Neuronal stem cell (in vitro differentiated cells): ENCODE measurements around the gene WRNIP1.

Experiments used
- DNase-seq: peaks from one replicate; pipeline ENCODE4 v3.0.0-alpha.2; 2013; ENCODE audit warnings: low spot score
- H2AFZ ChIP-seq: one replicate; pipeline ENCODE4 v1.6.1; 2013; ENCODE audit warnings: mild to moderate bottlenecking, low read length, inconsistent platforms
- H2AK5ac ChIP-seq: 2 replicates; pipeline ENCODE4 v1.6.1; 2013; ENCODE audit warnings: low read depth, mild to moderate bottlenecking, inconsistent platforms, low read length, moderate library complexity, mixed read lengths
- H2BK120ac ChIP-seq: 2 replicates; pipeline ENCODE4 v1.6.1; 2013; ENCODE audit warnings: low read depth, mild to moderate bottlenecking, inconsistent platforms, low read length, moderate library complexity, mixed read lengths
- H2BK12ac ChIP-seq: one replicate; pipeline ENCODE4 v1.6.1; 2013; ENCODE audit warnings: low read length, inconsistent platforms
- H2BK15ac ChIP-seq: 2 replicates; pipeline ENCODE4 v1.6.1; 2013; ENCODE audit warnings: mild to moderate bottlenecking, low read length, inconsistent platforms, mixed read lengths
- H2BK5ac ChIP-seq: one replicate; pipeline ENCODE4 v1.6.1; 2013; ENCODE audit warnings: inconsistent platforms, mild to moderate bottlenecking, low read length, moderate library complexity
- H3K14ac ChIP-seq: one replicate; pipeline ENCODE4 v1.6.1; 2013; ENCODE audit warnings: low read length, inconsistent platforms
- H3K18ac ChIP-seq: 2 replicates; pipeline ENCODE4 v1.6.1; 2013; ENCODE audit warnings: low read length, inconsistent platforms
- H3K23ac ChIP-seq: 2 replicates; pipeline ENCODE4 v1.6.1; 2013; ENCODE audit warnings: low read depth, mild to moderate bottlenecking, mixed read lengths, low read length, inconsistent platforms; ENCODE audit not compliant: poor library complexity
- H3K27ac ChIP-seq: replicated peaks from 3 replicates; pipeline ENCODE4 v1.5.1; 2013; ENCODE audit warnings: low read length, inconsistent platforms
- H3K27me3 ChIP-seq, 3 experiments: 2 replicates each; pipeline ENCODE4 v1.6.1; 2013; ENCODE audit warnings: low read length in 3 of 3, mild to moderate bottlenecking in 2 of 3, inconsistent platforms in 1 of 3, low read depth in 1 of 3, mixed read lengths in 1 of 3, moderate library complexity in 1 of 3; ENCODE audit not compliant: control insufficient read depth in 3 of 3, insufficient read depth in 3 of 3
- H3K36me3 ChIP-seq, 2 donors: replicated peaks in 1 of 2; 2 replicates each; pipeline ENCODE4 v1.6.1; 2013; ENCODE audit warnings: low read length in 2 of 2; ENCODE audit not compliant: control insufficient read depth in 2 of 2, insufficient read depth in 2 of 2
- H3K4ac ChIP-seq: 2 replicates; pipeline ENCODE4 v1.6.1; 2013; ENCODE audit warnings: inconsistent platforms, mild to moderate bottlenecking, low read length, moderate library complexity
- H3K4me1 ChIP-seq, 2 donors: 1 replicate in 1 of 2; 2 replicates in 1 of 2; pipeline ENCODE4 v1.6.1; 2013; ENCODE audit warnings: low read length in 2 of 2, low read depth in 1 of 2; ENCODE audit not compliant: control insufficient read depth in 2 of 2, insufficient read depth in 1 of 2
- H3K4me2 ChIP-seq: one replicate; pipeline ENCODE4 v1.6.1; 2013; ENCODE audit warnings: mild to moderate bottlenecking, low read length, inconsistent platforms; ENCODE audit not compliant: insufficient read depth, poor library complexity, severe bottlenecking
- H3K4me3 ChIP-seq, 2 donors: 2 replicates each; pipeline ENCODE4 v1.5.1; 2013; ENCODE audit warnings: low read length in 2 of 2, mild to moderate bottlenecking in 2 of 2, inconsistent platforms in 1 of 2, moderate library complexity in 1 of 2
- H3K79me1 ChIP-seq: one replicate; pipeline ENCODE4 v1.6.1; 2013; ENCODE audit warnings: low read depth, mild to moderate bottlenecking, inconsistent platforms, low read length, moderate library complexity
- H3K9ac ChIP-seq: one replicate; pipeline ENCODE4 v1.6.1; 2013; ENCODE audit warnings: mild to moderate bottlenecking, low read depth, low read length, inconsistent platforms; ENCODE audit not compliant: poor library complexity
- H3K9me3 ChIP-seq, 2 donors: replicated peaks in 1 of 2; 2 replicates each; pipeline versions ENCODE3 to v1.6.1; 2013; ENCODE audit warnings: low read length in 2 of 2, mild to moderate bottlenecking in 2 of 2, inconsistent platforms in 1 of 2, low read depth in 1 of 2, mixed read lengths in 1 of 2, moderate library complexity in 1 of 2; ENCODE audit not compliant: control insufficient read depth in 2 of 2, insufficient read depth in 1 of 2
- H4K8ac ChIP-seq: one replicate; pipeline ENCODE4 v1.6.1; 2013; ENCODE audit warnings: low read depth, mild to moderate bottlenecking, inconsistent platforms, low read length, moderate library complexity
- H4K91ac ChIP-seq: one replicate; pipeline ENCODE4 v1.6.1; 2013; ENCODE audit warnings: low read length, low read depth, mild to moderate bottlenecking, inconsistent platforms; ENCODE audit not compliant: poor library complexity
- WGBS, 2 donors: extraction: QIAGEN DNeasy Blood & Tissue Kit; methylation state at CpG; one replicate each; pipeline ENCODE4 v1.1.7; 2013; ENCODE audit warnings: missing lambda C conversion rate in 2 of 2, mixed read lengths in 1 of 2; ENCODE audit not compliant: insufficient read length in 2 of 2, insufficient replicate concordance in 1 of 2; ENCODE audit errors: extremely low coverage in 2 of 2; 5-methylcytosine and 5-hydroxymethylcytosine counted together

The WRNIP1 gene

GRCh38 chr6:2806644-2807043 is 41.5 kb downstream of the WRNIP1 start:
- Histone ChIP-seq H3K9me3 (no peaks in the 10 kb centered on the region), H3K18ac (no peak overlapping the region), H3K23ac (no peak overlapping the region), H2AFZ (no peak overlapping the region), H3K4ac (no peak overlapping the region), H3K27ac (no peak overlapping the region), H3K4me3 (no peak overlapping the region), H4K8ac (no peak overlapping the region), H2BK15ac (no peak overlapping the region), H3K36me3 (no peaks in the 10 kb centered on the region), H3K4me2 (no peak overlapping the region), H3K4me1 (peaks cover 0 to 6% of the 10 kb centered on the region in 2 donors), H4K91ac (no peak overlapping the region), H3K14ac (no peak overlapping the region), H2BK12ac (no peak overlapping the region), H3K9ac (no peak overlapping the region), H3K79me1 (no peaks in the 10 kb centered on the region), H2BK120ac (no peak overlapping the region), H2BK5ac (no peak overlapping the region), H2AK5ac (no peak overlapping the region), H3K27me3 (no peaks in the 10 kb centered on the region)
- DNase-seq = no peak
- WGBS, 2 donors = no CpG with 5 or more reads among the region's 3 CpGs

- H3K79me1 ChIP-seq = no peaks in the 10 kb centered on the region
- no CpG with 5 or more reads among the region's 9 CpGs for WGBS, 2 donors
- no peak overlapping the region for H2BK120ac ChIP-seq
- H3K4me1 ChIP-seq = peaks cover 0 to 1% of the 10 kb centered on the region in 2 donors
- no peak overlapping the region for H2BK15ac ChIP-seq
- no peak overlapping the region for H2AFZ ChIP-seq
- H3K4ac ChIP-seq = no peak overlapping the region
- no peak overlapping the region for H3K4me2 ChIP-seq
- no peak overlapping the region for H4K91ac ChIP-seq
- H3K9ac ChIP-seq = no peak overlapping the region
- H3K14ac ChIP-seq = no peak overlapping the region
- no peak overlapping the region for H4K8ac ChIP-seq
- H3K27me3 ChIP-seq = no peaks in the 10 kb centered on the region
- no peak overlapping the region for H2BK5ac ChIP-seq
- H2AK5ac ChIP-seq = no peak overlapping the region
- no peak for DNase-seq
- H3K27ac ChIP-seq = no peak overlapping the region
- no peak overlapping the region for H3K23ac ChIP-seq
- H3K9me3 ChIP-seq = no peaks in the 10 kb centered on the region
- H3K36me3 ChIP-seq = no peaks in the 10 kb centered on the region
- no peak overlapping the region for H2BK12ac ChIP-seq
- no peak overlapping the region for H3K4me3 ChIP-seq
- H3K18ac ChIP-seq = no peak overlapping the region
Observed at GRCh38 chr6:2807342-2808090, 42.3 kb downstream of the WRNIP1 start.

DNA sequence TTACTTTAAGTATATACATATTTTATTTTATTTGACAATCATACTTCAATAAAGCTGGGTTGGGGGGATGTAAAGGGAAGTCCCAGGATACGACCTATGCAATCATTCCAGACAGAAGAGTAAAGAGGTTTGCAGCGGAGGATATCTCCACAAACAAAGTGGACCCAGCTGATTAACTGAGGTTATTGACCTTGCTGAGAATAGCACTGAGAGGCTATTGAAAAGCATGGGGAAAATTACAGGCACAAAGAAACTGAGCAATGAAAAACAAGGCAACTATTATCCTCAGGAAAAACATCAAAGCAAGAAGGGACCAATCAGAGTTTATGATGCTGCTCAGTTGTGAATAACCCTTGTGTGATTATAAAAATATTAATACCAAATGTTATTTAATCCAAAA is 43.8 kb downstream of the WRNIP1 start:
- Histone ChIP-seq H3K4me3 (no peak overlapping the region), H2BK5ac (no peak overlapping the region), H2BK12ac (no peak overlapping the region), H3K18ac (no peak overlapping the region), H2BK120ac (no peak overlapping the region), H3K9ac (no peak overlapping the region), H2AFZ (no peak overlapping the region), H4K8ac (no peak overlapping the region), H2AK5ac (no peak overlapping the region), H3K27ac (no peak overlapping the region), H3K9me3 (no peaks in the 10 kb centered on the region), H3K4me2 (no peak overlapping the region), H3K4me1 (peaks cover 0 to 1% of the 10 kb centered on the region in 2 donors), H3K36me3 (no peaks in the 10 kb centered on the region), H3K27me3 (no peaks in the 10 kb centered on the region), H3K4ac (no peak overlapping the region), H3K14ac (no peak overlapping the region), H3K23ac (no peak overlapping the region), H4K91ac (no peak overlapping the region), H2BK15ac (no peak overlapping the region), H3K79me1 (no peaks in the 10 kb centered on the region)
- DNase-seq = no peak
- no CpG with 5 or more reads among the region's 2 CpGs for WGBS, 2 donors

DNA sequence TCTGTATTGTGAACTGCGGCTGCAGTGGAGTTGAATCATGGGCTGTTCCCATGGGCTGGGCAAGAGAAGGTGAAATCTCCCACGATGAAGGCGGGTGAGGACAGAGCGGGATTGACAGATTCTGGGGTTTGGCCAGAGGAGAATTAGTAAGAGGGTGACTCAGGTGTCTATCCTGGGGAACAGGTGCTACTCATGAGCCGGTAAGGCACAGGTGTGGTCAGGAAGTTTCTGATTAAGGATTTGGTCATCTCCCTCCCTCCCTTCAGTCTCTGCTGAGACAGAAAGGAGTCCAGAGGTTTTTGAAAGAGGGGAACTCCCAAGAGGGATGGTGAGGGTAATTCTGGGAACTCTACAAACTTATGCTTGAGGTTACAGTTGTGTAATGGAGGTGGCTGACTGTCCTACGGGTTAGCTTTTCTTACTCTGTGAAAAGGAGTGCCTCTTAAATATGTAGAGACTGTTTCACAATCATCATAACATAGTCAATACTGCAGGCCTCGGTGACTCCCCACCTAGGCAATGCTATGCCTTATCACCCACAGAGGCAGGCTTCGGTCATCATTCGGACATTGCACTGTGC is 45.0 kb downstream of the WRNIP1 start:
- H2BK120ac ChIP-seq = no peak overlapping the region
- no peak overlapping the region for H2BK5ac ChIP-seq
- no peak overlapping the region for H2BK12ac ChIP-seq
- no peak overlapping the region for H3K27ac ChIP-seq
- H4K8ac ChIP-seq = no peak overlapping the region
- H3K4ac ChIP-seq = no peak overlapping the region
- no peak overlapping the region for H3K4me2 ChIP-seq
- no peaks in the 10 kb centered on the region for H3K4me1 ChIP-seq
- H3K9ac ChIP-seq = no peak overlapping the region
- no peak overlapping the region for H2BK15ac ChIP-seq
- H3K79me1 ChIP-seq = no peaks in the 10 kb centered on the region
- WGBS, 2 donors = no CpG with 5 or more reads among the region's 9 CpGs
- no peak overlapping the region for H3K23ac ChIP-seq
- H3K4me3 ChIP-seq = no peak overlapping the region
- H3K36me3 ChIP-seq = no peaks in the 10 kb centered on the region
- no peak overlapping the region for H3K14ac ChIP-seq
- H3K27me3 ChIP-seq = no peaks in the 10 kb centered on the region
- no peak overlapping the region for H3K18ac ChIP-seq
- no peaks in the 10 kb centered on the region for H3K9me3 ChIP-seq
- no peak overlapping the region for H4K91ac ChIP-seq
- no peak for DNase-seq
- no peak overlapping the region for H2AFZ ChIP-seq
- no peak overlapping the region for H2AK5ac ChIP-seq
